ENCODE data around the gene PFKFB3.
A peak's percentile ranks its signal among the peaks of the same experiment; 100 is the strongest.

Gene PFKFB3

GRCh38 chr10:6174201-6174874 is 28.4 kb upstream of the PFKFB3 start:
- peak overlapping the region in 1 of 3 experiments; percentile 1 for H3K27ac Mint-ChIP-seq
- peaks cover 50% of the 10 kb centered on the region for H3K4me1 Mint-ChIP-seq
- no peak for TF ChIP-seq CTCF (IDR thresholded peaks at IDR 0.05; ENCODE audit: unreplicated experiment in 3 of 3)
- H3K36me3 Mint-ChIP-seq (ENCODE audit: low read depth): peaks cover 3% of the 10 kb centered on the region
- no peaks in the 10 kb centered on the region for H3K9me3 Mint-ChIP-seq
- no peak overlapping the region for H3K4me3 Mint-ChIP-seq
- H3K27me3 Mint-ChIP-seq (ENCODE audit: low read depth): no peaks in the 10 kb centered on the region

- Mint-ChIP-seq H3K27ac (no peak overlapping the region), H3K36me3 (ENCODE audit: low read depth) (peaks cover 3% of the 10 kb centered on the region), H3K4me3 (no peak overlapping the region), H3K27me3 (ENCODE audit: low read depth) (no peaks in the 10 kb centered on the region), H3K4me1 (peaks cover 41% of the 10 kb centered on the region), H3K9me3 (no peaks in the 10 kb centered on the region)
- no peak for TF ChIP-seq CTCF (IDR thresholded peaks at IDR 0.05; ENCODE audit: unreplicated experiment in 3 of 3)
Observed at GRCh38 chr10:6175329-6176055, 27.2 kb upstream of the PFKFB3 start.

- Mint-ChIP-seq H3K4me1 (peaks cover 40% of the 10 kb centered on the region), H3K27ac (peak overlapping the region; percentile 55 to 85 (median 72)), H3K4me3 (no peak overlapping the region), H3K27me3 (ENCODE audit: low read depth) (no peaks in the 10 kb centered on the region), H3K9me3 (no peaks in the 10 kb centered on the region), H3K36me3 (ENCODE audit: low read depth) (peaks cover 3% of the 10 kb centered on the region)
- TF ChIP-seq CTCF (IDR thresholded peaks at IDR 0.05; ENCODE audit: unreplicated experiment in 3 of 3): no peak
Observed at GRCh38 chr10:6176691-6177231, 26.0 kb upstream of the PFKFB3 start.

GRCh38 chr10:6177880-6178281 is 24.9 kb upstream of the PFKFB3 start:
- no peak overlapping the region for H3K27ac Mint-ChIP-seq
- H3K27me3 Mint-ChIP-seq (ENCODE audit: low read depth): no peaks in the 10 kb centered on the region
- H3K4me1 Mint-ChIP-seq: peaks cover 42% of the 10 kb centered on the region
- H3K9me3 Mint-ChIP-seq: no peaks in the 10 kb centered on the region
- no peak overlapping the region for H3K4me3 Mint-ChIP-seq
- peaks cover 2% of the 10 kb centered on the region for H3K36me3 Mint-ChIP-seq (ENCODE audit: low read depth)
- no peak for TF ChIP-seq CTCF (IDR thresholded peaks at IDR 0.05; ENCODE audit: unreplicated experiment in 3 of 3)

- H3K27me3 Mint-ChIP-seq (ENCODE audit: low read depth): no peaks in the 10 kb centered on the region
- H3K9me3 Mint-ChIP-seq: no peaks in the 10 kb centered on the region
- H3K4me3 Mint-ChIP-seq: no peak overlapping the region
- H3K36me3 Mint-ChIP-seq (ENCODE audit: low read depth): no peaks in the 10 kb centered on the region
- peak overlapping the region in 1 of 3 experiments; percentile 56 for H3K27ac Mint-ChIP-seq
- no peak for TF ChIP-seq CTCF (IDR thresholded peaks at IDR 0.05; ENCODE audit: unreplicated experiment in 3 of 3)
- peaks cover 38% of the 10 kb centered on the region for H3K4me1 Mint-ChIP-seq
Observed at GRCh38 chr10:6178581-6178980, 24.2 kb upstream of the PFKFB3 start.
